ENCODE data around the gene AUTS2. TPM values are rescaled to one million over a fixed set of nuclear protein-coding genes. Genes with fewer than 3 reads are reported as not detected.

Gene AUTS2
- total and polyA plus RNA-seq, 2 experiments from 2014 or later: 32.0 to 91.0 TPM

DNA sequence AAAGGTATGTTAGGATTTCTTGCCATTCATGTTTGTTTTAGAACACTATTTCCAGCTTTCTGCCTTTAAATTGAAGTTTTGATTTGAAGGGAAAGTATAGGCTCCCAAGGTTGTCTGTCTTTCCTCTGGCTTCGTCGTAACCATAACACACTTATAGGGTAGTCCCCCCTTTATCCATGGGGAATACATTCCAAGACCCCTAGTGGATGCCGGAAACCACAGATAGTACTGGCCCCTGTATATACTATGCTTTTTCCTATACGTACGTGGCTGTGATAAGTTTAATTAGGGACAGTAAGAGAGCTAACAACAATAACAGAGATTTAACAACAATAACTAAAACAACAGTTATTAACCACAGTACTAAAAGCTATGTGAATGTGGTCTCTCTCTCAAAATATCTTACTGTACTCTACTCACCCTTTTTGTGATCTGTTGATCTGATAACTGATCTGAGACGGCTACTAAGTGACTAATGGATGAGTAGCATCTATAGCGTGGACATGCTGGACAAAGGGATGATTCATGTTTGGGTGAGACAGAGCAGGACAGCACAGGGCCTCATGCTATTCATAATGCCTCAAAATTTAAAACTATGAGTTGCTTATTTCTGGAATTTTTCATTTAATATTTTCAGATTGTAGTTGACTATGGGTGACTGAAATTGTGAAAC, 273.1 kb downstream of the AUTS2 start (continued):
- no peak for TF ChIP-seq ZNF114 (CRISPR knock-in tag; IDR thresholded peaks at IDR 0.05)
- no peak for TF ChIP-seq NANOG (IDR thresholded peaks at IDR 0.05; ENCODE audit: borderline replicate concordance)
- no peak for TF ChIP-seq CREB1 (CRISPR knock-in tag; IDR thresholded peaks at IDR 0.05; ENCODE audit: low read depth)
- TF ChIP-seq, protein P1, sequence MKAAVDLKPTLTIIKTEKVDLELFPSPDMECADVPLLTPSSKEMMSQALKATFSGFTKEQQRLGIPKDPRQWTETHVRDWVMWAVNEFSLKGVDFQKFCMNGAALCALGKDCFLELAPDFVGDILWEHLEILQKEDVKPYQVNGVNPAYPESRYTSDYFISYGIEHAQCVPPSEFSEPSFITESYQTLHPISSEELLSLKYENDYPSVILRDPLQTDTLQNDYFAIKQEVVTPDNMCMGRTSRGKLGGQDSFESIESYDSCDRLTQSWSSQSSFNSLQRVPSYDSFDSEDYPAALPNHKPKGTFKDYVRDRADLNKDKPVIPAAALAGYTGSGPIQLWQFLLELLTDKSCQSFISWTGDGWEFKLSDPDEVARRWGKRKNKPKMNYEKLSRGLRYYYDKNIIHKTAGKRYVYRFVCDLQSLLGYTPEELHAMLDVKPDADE (IDR thresholded peaks at IDR 0.05): no peak
- no peak; a peak in 1 of 4 replicates for TF ChIP-seq CTCF (conservative IDR thresholded peaks at IDR 0.05; ENCODE audit: low read depth in 2 of 2)

GRCh38 chr7:69871886-69872569, 273.8 kb downstream of the AUTS2 start:
- Mint-ChIP-seq H3K27ac (no peak overlapping the region), H3K4me1 (no peaks in the 10 kb centered on the region), H3K27me3 (ENCODE audit: insufficient read depth, low read depth, poor library complexity) (peaks cover 2% of the 10 kb centered on the region), H3K4me3 (no peak overlapping the region), H3K36me3 (ENCODE audit: low read depth) (no peaks in the 10 kb centered on the region), H3K9me3 (no peaks in the 10 kb centered on the region)
- H3K4me1 ChIP-seq (ENCODE audit: insufficient read depth): no peaks in the 10 kb centered on the region
- no peak overlapping the region for H3K27ac ChIP-seq (ENCODE audit: low read depth)
- no peak overlapping the region for H3K4me3 ChIP-seq
- no peaks in the 10 kb centered on the region; the same call in 1 of the 2 replicates for H3K79me2 ChIP-seq (replicated peaks; ENCODE audit: insufficient read depth)
- no peaks in the 10 kb centered on the region for H3F3A ChIP-seq (replicated peaks; ENCODE audit: low read depth)
- no peak overlapping the region for H3K4me2 ChIP-seq
- no peak for ATAC-seq
- TF ChIP-seq, protein P2, sequence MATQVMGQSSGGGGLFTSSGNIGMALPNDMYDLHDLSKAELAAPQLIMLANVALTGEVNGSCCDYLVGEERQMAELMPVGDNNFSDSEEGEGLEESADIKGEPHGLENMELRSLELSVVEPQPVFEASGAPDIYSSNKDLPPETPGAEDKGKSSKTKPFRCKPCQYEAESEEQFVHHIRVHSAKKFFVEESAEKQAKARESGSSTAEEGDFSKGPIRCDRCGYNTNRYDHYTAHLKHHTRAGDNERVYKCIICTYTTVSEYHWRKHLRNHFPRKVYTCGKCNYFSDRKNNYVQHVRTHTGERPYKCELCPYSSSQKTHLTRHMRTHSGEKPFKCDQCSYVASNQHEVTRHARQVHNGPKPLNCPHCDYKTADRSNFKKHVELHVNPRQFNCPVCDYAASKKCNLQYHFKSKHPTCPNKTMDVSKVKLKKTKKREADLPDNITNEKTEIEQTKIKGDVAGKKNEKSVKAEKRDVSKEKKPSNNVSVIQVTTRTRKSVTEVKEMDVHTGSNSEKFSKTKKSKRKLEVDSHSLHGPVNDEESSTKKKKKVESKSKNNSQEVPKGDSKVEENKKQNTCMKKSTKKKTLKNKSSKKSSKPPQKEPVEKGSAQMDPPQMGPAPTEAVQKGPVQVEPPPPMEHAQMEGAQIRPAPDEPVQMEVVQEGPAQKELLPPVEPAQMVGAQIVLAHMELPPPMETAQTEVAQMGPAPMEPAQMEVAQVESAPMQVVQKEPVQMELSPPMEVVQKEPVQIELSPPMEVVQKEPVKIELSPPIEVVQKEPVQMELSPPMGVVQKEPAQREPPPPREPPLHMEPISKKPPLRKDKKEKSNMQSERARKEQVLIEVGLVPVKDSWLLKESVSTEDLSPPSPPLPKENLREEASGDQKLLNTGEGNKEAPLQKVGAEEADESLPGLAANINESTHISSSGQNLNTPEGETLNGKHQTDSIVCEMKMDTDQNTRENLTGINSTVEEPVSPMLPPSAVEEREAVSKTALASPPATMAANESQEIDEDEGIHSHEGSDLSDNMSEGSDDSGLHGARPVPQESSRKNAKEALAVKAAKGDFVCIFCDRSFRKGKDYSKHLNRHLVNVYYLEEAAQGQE (IDR thresholded peaks at IDR 0.05; ENCODE audit: unreplicated experiment): no peak
- TF ChIP-seq EZH2 (IDR thresholded peaks at IDR 0.05; ENCODE audit: low read depth, unreplicated experiment): no peak
- TF ChIP-seq EZH2phosphoT487 (IDR thresholded peaks at IDR 0.05; ENCODE audit: unreplicated experiment): no peak
- TF ChIP-seq JUNB (IDR thresholded peaks at IDR 0.05; ENCODE audit: unreplicated experiment): no peak
- TF ChIP-seq NANOG (IDR thresholded peaks at IDR 0.05; ENCODE audit: borderline replicate concordance): no peak
- TF ChIP-seq STAT1 (IDR thresholded peaks at IDR 0.05; ENCODE audit: unreplicated experiment): no peak
- H2AFZ ChIP-seq: no peak overlapping the region
- no peak for DNase-seq (ENCODE audit: low spot score)
- H3K9me2 ChIP-seq (ENCODE audit: insufficient read depth): no peaks in the 10 kb centered on the region; the same call in 1 of the 2 replicates
- no peaks in the 10 kb centered on the region for H3K36me3 ChIP-seq (ENCODE audit: insufficient read depth)
- H3K27me3 ChIP-seq (ENCODE audit: insufficient read depth): no peaks in the 10 kb centered on the region
- H4K20me1 ChIP-seq (replicated peaks; ENCODE audit: insufficient read depth): no peaks in the 10 kb centered on the region

All from GM23338 (cell line).